IPS-NIHi7 (cell line): ENCODE data around the gene RASGEF1B.

Experiments used
- DNase-seq: peaks from one replicate; pipeline ENCODE4 v3.0.0; 2012; ENCODE audit warnings: mixed read lengths; ENCODE audit errors: extremely low spot score

The RASGEF1B gene

DNA sequence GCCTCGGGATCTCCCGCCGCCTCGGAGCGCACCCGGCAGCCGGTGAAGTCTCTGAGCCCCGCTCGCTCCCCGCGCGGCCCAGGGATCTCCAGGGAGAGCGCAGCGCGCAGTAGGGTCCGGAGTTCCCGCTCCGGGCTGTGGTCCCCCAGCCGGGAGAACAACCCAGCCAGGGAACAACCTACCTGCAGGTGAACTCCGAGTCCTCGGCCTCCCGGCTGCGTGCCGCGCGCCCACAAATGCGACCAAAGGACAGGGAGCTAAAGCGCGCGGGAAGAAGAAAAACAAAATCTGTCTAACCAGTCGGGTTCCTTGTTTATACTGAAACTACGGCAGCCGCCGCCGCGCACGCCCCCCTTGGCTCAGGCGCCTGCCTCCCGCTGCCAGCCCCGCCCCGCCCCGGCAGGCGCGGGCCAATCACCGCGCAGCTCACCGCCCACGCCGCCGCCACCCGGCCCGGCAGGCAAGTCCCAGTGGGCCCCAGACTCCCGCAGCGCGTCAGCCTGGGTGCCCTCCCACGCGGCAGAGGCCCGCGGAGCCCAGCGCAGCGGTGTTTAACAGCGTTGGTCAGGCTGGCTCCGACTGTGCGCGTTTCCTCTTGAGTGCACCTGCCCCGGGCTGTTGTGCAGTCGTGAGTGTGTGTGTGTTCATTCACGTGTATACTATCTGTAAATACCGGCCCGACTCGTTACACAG lies at the start of gene RASGEF1B:
Gene RASGEF1B (minus strand): TSS at position 320 of the 693 bp plus-strand sequence. CDS start 12,399 bp downstream, outside the sequence.
- DNase-seq = peak; percentile 89

DNA sequence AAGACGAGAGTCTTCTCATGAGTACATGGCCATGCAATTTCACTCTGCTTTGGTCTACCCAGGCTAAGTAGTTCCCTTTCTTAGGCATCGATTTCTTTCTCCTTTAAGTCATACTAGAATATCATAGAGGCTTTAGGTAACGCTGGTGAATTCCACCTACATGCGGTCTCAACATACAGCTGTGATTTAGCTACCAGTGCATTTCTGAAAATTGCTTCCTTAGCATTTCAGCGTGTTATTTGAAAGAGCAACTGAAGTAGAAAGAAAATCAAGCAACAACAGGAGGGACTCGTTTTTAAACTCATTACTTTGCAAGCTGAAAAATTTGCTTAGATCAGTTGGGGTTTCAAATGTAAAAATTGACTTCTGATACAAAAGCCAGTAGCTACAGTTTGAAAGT lies 48.1 kb upstream of the RASGEF1B start:
- DNase-seq = no peak

DNA sequence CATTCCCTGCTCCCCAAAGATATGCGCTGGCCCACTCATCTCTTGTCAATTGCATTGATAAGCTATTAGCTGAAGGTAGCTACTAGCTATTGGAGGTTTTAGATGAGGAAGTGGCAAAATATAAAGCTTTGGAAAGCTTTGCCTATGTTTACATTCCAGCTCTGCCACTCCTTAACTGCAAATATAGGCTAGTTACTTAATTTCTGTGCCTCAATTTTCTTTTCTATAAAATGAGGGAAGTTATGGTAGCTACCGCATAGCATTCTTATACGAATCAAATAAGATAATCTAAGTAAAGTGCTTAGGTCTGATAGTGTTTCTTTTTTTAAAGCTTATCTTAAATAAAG lies 47.7 kb upstream of the RASGEF1B start:
- DNase-seq = no peak

DNA sequence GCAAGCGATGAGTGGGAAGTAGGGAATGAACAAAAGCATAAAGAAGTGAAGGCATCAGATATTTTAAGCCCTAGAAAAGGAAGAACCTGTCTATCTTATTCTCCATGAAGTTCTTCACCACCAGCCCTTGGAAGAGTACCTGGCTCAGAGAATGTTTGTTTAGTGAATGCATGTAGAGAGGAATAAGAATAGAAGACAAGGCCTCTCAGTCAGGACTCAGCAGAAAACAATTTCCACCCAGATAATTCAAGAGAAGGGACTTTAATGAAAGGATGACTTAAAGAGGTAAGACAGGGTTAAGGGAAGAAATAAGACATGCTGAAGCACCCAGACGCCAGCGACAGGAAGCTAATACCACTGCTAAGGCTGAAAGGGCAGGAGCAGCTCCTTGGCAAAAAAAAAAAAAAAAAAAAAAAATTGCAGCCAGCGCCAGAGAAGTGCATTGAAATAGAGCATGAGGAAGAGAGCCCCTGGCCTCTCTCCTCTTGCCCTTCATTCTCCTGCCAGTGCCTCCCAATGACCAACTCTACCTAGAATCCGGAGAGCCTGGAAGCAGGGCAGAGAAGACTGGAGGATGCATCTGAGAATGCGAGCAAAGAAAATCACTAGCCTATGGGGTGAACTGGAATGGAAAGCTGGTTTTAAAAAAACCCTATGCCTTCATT lies 47.2 kb upstream of the RASGEF1B start:
- no peak for DNase-seq

DNA sequence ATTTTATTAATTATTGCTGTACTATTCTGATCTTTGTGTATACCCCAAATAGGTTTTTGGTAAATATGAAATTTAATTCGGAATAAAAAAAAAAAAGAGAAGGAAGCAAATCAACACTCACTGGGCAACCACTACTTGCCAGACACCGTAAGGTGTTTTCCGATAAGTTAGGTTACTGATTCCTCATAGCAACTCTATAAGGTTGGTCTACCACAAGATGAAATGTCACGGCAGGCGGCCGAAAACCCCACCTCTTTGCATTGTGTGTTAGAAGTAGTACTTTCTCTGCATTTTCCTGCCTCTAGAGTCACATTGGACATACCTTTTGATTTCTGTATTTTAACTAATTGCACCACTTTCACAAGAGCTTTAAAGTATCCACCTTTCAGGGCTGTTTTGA lies 44.5 kb upstream of the RASGEF1B start:
- no peak for DNase-seq

DNA sequence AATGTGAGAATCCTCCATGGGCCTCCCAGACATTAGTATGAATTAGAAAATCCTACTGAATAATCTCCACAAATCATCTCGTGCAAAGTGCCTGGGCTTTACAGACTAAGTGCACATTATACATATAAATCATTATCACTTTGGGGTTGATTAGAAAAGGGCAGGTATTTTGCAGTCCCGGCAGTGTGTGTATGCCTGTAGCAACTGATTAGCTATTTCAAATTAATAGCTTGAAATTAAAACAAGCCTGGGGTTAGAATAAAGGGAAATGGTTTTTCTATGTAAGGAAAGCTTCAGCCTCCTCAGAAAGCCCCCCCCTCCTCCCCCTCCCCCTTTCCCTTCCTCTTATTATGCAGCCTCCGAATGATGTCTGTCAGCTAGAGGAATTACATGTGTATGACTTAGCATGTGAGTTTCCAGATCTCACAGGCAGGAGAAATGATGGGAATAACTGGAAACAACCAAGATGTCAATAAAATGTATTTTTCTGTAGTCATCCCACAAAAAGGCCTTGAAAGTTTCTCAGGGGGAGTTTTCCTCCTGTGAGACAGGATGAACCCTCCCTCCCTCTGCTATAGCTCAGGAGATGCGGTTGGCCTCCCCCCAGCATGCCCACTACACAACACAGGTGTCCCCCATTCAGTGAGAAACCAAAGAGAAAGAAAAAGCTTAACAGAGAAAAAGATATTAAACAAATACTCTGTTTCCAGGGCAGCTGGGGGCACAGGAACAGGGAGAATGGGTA lies 41.2 kb upstream of the RASGEF1B start:
- DNase-seq = no peak

DNA sequence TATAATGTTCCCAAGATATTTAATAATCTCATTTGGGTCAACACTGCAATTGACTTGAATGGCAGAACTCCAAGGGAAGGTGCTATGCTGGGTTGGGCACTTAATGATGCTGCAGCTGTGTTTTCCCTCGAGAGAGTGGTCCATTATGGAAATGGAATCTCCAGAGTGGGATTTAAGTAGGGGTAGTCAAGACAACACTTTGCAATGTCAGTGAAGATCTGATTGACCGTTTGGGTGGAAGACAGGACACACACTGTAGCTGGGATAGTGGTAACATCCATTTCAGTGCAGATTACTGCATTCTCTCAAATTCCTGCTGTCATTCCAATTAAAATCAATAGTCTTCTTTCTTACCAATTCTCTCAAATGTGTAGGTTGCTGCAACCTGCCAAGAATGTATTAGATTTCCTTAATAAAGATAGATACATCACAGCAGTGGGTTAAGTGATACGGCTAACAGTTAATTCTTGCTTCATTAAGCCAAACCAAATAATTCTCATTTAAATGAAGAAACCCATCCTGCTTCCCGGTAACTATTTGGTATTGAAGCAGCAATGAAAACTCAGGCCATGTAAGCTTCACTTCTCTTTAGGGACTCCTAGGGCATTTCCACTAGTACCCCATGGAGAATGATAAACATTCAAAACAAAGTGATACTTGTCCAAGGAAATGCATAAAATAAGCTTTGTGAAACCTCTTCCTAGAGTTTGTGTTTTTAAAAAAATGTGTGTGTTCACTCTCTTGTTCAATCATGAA lies 40.5 kb upstream of the RASGEF1B start:
- DNase-seq = no peak

DNA sequence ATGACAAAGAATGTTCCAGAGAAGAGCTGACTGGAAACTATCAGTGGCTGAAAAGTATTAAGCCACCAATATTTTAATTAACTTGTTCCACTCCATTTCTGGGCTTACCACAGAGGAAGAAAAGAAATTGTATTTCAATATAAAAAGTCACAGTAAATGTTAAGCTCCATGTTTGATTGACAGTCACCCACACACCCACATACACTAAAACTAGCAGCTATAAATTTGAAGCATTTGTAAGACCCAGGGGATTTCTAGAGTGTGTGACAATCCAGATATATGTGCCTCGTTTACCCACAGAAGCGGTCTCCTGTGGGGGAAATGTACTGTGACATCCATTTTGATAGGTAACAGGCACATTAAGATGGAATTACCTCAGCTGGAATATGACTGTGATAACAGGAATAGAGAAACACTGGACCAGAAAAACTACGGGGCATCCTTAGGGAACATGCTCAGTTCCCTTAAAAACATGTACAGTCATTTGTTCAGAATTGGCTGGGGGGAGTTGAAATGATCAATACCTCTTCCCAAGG lies 39.0 kb upstream of the RASGEF1B start:
- DNase-seq = no peak

DNA sequence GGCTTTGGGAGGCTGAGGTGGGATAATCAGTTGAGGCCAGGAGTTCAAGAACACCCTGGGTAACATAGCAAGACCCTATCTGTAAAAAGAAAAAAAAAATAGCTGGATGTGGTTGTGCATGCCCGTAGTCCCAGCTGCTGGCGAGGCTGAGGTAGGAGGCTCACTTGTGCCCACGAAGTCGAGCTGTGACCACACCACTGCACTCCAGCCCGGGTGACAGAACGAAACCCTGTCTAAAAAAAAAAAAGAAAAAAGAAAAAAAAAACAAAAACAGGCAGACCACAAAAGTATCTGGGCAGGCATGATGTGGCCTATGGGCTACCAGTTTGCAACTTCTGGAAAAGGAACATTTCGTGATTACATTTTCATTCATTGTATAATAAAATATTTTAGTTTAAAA lies 38.1 kb upstream of the RASGEF1B start:
- no peak for DNase-seq

DNA sequence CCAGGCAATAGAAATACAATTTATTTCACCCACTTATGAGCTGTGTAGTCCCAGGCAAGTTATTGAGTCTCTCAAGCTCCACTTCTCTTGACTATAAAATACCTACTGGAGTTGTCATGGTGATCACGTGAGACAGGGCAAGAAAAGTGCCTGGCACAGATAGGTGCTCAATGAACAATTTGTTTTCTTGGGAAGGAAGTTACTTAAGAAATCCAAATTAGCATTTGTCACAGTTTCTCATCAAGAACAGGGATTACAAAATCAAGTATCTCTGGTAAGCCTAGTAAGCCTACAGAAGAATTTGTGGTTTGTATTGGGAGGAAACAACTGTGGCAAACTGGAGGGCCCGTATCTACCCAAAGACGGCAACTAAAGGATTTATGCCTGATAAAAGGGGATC lies 37.5 kb upstream of the RASGEF1B start:
- no peak for DNase-seq

DNA sequence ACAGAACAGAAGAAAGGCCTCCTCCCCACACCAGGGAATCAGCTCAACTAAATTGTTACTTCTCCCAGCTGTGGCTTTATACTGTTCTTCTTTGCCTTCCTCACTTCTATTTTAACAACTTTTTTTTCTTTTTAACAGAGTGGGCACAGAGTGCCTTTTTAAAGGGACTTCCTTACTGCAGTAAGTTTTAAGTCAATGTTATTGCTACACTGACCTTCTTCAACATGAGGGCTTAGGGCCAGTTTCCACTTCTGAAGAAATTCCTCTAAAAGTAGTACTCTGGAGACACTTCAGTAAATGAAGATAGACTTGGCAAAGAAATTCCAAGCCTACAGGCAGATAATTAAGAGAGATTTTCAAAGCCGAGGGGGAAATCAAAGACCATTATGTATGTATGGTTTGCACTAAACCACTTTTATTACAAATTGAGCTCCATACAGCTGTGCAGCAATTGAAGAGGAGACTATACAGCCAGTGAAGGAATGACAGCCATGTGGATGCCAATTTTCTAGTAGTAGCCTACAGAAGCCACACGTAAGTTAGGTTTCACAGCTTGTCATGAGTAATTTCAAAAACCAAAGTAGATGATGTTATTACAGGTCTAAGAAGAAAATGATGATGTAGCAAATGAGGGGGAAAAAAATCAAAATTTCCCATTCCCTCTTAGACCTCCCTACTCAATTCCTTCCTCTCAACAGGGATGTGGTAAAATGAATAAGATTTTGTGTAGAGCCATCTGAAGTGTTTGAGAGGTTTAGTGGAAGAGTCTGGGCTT lies 36.9 kb upstream of the RASGEF1B start:
- no peak for DNase-seq

DNA sequence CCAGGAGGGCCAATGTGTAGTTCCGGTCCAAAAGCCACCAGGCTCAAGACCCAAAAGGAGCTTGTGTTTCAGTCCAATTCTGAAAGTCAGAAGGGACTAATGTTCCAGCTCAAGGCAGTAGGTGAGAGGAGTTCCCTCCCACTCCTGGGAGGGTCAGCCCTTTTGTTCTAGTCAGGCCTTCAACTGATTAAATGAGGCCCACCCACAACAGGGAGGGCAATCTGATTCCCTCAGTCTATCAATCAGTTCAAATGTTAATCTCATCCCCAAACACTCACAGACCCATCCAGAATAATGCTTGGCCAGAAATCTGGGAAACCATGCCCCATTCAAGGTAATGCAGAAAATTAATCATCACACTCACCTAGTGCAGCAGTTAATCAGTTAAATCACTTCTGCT lies 35.8 kb upstream of the RASGEF1B start:
- no peak for DNase-seq

DNA sequence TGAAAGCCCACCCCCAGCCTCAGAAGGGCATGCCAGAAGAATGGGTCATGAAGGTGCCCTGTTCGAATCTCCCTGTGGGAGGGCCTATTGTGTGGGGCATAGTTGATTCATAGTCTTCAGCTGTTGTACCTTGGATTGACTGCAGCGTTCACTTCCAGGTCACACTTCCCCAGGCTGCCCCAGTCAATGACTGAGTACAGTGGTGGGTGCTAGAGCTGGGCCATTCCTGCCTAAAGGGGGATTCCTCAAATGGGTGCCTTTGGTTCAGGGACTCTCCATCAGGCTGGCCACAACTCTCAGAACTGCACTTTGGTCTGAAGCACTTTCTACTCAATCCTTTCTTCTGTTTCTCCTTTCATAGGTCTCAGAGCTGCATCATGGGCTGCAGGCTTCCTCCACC lies 35.0 kb upstream of the RASGEF1B start:
- DNase-seq = no peak

DNA sequence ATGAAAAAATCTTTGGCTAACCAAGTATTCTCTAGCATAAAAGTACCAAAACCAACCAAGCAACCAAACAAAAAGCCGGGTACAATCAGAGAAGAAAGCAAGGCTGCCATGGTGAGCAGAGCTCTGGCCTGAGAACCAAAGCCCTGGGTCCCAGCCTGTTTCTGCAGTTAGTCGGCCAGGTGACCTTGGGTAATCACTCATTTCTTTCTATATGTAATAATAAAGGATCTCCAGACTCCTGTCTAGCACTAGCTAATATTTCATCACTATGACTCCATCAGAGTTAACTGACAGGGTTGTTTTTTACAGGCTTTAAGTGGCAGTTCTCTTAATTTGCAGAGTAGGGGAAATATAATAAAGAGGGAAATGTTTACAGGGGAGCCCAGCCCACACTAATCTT lies 34.0 kb upstream of the RASGEF1B start:
- DNase-seq = no peak

DNA sequence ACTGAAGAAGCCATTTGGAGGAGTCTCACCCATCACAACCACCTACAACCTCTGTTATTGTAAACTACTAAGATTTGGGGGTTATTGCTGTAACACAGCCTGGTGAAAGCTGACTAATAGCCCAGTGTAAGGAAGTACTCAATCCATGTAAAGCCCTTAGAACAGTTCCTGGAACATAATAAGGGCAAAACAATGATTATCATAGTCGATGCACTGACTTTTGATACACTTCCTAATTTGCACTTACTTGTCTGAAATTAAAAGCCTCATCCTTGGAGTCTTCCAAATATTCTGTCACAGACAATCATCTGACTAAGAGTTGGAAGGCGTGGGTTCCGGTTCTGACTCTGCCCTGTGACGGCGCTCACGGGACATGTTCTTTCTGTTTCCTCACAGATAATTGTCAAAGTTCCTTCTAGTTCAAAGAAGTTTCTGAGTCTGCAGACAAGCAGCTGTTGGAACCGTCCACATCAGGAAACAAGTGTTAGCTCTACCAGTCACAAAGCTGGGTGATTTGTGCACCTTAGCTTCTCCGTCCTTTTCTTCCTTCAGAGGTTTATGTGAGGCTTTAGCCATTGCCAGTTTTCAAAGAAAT lies 33.4 kb upstream of the RASGEF1B start:
- DNase-seq = no peak

DNA sequence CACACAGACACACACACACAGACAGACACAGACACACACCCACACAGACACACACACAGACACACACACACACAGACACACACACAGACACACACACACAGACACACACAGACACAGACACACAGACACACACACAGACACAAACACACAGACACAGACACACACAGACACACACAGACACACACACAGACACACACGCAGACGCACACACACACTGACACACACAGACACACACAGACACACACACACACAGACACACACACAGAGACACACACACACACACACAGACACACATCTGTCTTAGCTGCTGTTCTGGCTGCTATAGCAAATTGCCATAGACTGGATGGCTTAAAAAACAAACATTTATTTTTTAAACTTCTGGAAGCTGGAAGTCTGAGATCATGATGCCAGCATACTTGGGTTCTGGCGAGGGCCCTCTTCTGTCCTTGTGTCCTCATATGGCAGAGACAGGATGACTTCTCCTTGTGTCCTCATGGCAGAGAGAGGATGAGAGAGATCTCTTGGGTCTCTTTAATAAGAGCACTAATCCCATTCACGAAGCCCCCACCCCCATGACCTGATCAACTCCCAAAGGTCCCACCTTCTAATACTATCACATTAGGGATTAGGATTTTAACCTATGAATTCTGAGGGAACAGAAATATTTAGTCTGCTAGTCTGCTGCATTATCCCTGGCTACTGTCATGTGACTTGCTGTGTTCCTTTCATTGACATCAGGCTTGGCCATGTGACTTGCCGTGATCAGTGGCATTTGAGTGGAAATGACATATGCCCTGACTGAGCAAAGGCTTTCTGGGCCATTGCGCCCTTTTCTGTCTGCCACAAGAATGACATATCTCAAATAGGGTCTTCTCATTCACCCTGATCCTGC lies 32.7 kb upstream of the RASGEF1B start:
- DNase-seq = no peak

DNA sequence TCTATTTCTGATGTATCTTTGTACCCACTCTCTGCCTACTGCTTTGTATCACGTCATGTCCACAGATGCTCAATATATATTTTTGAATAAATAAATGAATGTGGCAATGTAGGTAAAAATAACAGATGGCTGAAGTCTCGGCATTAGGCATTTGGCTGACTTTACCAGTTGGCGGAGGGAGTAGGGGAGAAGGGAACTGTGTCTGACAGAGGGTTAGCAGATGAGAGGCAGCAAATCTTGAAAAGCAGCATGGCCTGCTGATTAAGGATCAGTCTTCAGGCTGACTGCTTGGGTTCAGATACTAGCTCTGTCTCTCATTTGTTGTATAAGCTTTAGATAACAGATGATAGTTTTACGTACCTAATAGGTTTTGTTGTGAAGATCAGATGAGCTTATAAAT lies 31.9 kb upstream of the RASGEF1B start:
- DNase-seq = no peak

DNA sequence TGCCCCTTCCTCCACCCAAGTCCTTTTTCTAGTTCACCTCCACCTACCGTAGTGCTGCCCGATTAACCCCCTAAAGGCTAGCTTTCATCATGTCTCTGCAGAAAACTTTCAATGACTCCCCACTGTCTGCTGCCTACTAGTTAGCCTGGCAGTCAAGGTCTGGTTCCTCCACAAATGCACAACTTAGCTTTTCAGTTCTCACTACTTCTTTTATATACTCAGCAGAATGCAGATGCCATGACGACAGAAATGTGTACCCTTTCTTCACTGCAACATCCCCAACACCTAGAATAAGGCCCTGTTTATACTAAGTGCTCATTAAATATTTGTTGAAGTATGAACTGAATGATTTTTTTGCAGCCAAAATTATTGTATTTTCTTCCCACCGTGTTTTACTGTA lies 30.9 kb upstream of the RASGEF1B start:
- no peak for DNase-seq

DNA sequence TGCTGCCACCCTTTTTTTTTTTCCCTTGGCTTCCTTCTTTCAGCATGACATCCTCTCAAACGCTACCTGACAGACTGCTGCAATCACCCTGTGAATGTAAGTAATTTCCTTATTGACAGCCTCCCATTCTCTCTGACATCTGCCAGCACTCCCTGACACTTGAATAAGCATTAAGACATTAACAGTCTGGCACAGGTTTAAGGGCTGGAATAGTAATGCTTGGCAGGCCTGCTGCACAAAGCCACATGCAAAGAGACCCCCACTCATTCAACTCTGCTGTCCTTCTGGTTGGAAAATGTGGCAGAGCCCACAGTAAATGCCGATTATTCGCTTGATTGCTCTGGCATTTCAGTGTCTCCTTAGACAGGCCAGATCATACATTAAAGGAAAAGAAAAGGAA lies 28.1 kb upstream of the RASGEF1B start:
- peak; percentile 15 for DNase-seq

DNA sequence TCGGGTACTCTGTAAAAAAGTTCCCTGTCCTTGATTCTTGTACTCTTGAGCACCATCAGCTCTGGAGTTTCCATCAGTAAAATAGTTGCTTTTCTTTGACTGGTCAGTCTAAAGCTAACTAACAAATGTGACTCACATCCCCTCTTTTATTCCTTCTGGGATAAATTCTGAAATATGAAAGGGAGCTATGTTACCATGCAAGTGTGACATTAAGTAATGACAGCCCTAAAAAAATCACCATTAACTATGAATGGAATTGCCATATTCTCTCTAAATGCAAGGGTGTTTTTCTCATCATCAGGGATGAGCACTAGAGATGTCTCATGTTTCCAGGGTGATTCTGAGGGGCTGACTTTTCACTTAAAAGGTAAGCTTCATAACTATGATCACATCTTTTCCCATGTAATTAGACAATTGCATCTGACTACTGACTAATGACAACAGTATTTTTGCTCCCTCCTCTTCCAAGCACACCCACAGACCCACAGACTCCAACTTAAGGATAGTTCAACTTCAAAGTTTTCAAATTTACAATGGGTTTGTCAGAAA lies 26.9 kb upstream of the RASGEF1B start:
- no peak for DNase-seq
